ENCODE measurements around the gene LCLAT1.

The LCLAT1 gene

DNA sequence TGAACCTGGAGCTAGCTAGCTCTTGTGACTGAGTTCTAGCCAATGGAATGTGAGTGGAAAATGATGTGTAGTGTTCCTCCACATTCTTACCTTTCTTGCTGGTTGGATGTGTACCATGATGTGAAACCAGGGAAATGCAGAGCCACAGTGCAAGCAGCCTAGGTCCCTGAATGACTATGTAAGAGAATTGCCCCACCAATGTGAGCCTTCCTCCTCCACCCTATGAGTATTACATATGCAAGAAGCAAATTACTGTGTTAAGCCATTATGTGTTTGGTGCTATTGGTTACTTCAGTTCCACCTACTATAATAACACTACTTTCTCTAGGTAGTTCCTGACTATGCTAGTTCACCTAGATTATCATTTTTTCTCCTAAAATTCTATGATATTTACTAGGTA is 39.6 kb downstream of the LCLAT1 start:
- Histone ChIP-seq H3K4me1 (ENCODE audit: insufficient read depth, low read length, severe bottlenecking) (no peaks in the 10 kb centered on the region), H3K79me2 (ENCODE audit: insufficient read depth, low read length) (peaks cover 5% of the 10 kb centered on the region; the same call in 1 of the 2 replicates), H3K27ac (ENCODE audit: low read depth, low read length, poor library complexity, severe bottlenecking) (no peak overlapping the region), H3F3A (ENCODE audit: insufficient read depth, low read length) (no peaks in the 10 kb centered on the region), H2AFZ (ENCODE audit: low read length) (no peak overlapping the region), H3K9me3 (ENCODE audit: low read length) (no peaks in the 10 kb centered on the region), H3K4me2 (ENCODE audit: low read length) (no peak overlapping the region), H3K4me3 (ENCODE audit: low read depth, low read length, poor library complexity, severe bottlenecking) (no peak overlapping the region), H3K9ac (ENCODE audit: low read length) (no peak overlapping the region), H3K9me2 (ENCODE audit: low read depth, low read length) (no peaks in the 10 kb centered on the region), H3K36me3 (ENCODE audit: insufficient read depth, low read length) (no peaks in the 10 kb centered on the region), H4K20me1 (ENCODE audit: insufficient read depth, low read length) (no peaks in the 10 kb centered on the region), H3K27me3 (ENCODE audit: insufficient read depth, low read length) (no peaks in the 10 kb centered on the region)
- TF ChIP-seq, protein P1, sequence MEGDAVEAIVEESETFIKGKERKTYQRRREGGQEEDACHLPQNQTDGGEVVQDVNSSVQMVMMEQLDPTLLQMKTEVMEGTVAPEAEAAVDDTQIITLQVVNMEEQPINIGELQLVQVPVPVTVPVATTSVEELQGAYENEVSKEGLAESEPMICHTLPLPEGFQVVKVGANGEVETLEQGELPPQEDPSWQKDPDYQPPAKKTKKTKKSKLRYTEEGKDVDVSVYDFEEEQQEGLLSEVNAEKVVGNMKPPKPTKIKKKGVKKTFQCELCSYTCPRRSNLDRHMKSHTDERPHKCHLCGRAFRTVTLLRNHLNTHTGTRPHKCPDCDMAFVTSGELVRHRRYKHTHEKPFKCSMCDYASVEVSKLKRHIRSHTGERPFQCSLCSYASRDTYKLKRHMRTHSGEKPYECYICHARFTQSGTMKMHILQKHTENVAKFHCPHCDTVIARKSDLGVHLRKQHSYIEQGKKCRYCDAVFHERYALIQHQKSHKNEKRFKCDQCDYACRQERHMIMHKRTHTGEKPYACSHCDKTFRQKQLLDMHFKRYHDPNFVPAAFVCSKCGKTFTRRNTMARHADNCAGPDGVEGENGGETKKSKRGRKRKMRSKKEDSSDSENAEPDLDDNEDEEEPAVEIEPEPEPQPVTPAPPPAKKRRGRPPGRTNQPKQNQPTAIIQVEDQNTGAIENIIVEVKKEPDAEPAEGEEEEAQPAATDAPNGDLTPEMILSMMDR (IDR thresholded peaks at IDR 0.05; ENCODE audit: low read length): no peak
- TF ChIP-seq EZH2 (IDR thresholded peaks at IDR 0.05; ENCODE audit: borderline replicate concordance, low read length): no peak

- TF ChIP-seq, protein P1 (IDR thresholded peaks at IDR 0.05; ENCODE audit: low read length): no peak
- TF ChIP-seq EZH2 (IDR thresholded peaks at IDR 0.05; ENCODE audit: borderline replicate concordance, low read length): no peak
- Histone ChIP-seq H3K9ac (ENCODE audit: low read length) (no peak overlapping the region), H3K27me3 (ENCODE audit: insufficient read depth, low read length) (no peaks in the 10 kb centered on the region), H3K9me3 (ENCODE audit: low read length) (no peaks in the 10 kb centered on the region), H3F3A (ENCODE audit: insufficient read depth, low read length) (no peaks in the 10 kb centered on the region), H3K79me2 (ENCODE audit: insufficient read depth, low read length) (peaks cover 5% of the 10 kb centered on the region; the same call in 1 of the 2 replicates), H2AFZ (ENCODE audit: low read length) (no peak overlapping the region), H3K9me2 (ENCODE audit: low read depth, low read length) (no peaks in the 10 kb centered on the region), H4K20me1 (ENCODE audit: insufficient read depth, low read length) (no peaks in the 10 kb centered on the region), H3K36me3 (ENCODE audit: insufficient read depth, low read length) (no peaks in the 10 kb centered on the region), H3K4me1 (ENCODE audit: insufficient read depth, low read length, severe bottlenecking) (no peaks in the 10 kb centered on the region), H3K4me2 (ENCODE audit: low read length) (no peak overlapping the region), H3K27ac (ENCODE audit: low read depth, low read length, poor library complexity, severe bottlenecking) (no peak overlapping the region), H3K4me3 (ENCODE audit: low read depth, low read length, poor library complexity, severe bottlenecking) (no peak overlapping the region)
These were observed 40.6 kb downstream of the LCLAT1 start for GRCh38 chr2:30487603-30488002.

DNA sequence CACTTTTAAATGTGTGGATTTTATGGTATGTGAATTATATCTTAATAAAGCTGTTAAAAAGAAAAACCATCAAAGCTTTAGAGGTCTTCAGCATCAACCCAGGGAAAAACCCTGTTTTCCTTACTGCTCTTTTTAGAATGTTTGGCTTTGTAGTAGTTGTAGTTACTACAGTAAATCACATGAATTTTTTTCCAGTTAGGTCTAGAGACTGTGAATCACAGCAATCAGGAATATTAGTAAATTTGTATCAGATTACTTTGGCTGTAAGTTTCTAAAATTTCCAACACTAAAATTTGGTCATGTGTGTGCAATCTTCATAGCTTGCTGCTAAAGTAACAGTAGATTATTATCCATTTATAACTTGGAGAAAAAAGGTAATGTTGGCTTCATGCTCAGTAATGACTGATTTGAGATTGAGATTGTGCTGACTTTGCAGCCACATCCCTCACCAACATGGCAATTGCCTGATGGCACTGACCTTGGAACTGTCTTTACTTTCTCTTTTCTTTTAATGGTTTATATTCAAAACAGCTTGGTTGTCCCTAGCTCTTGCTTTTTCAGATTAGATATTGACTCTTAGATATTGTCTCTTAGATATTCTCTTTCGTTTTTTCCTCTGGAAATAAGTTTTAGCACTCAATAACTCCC is 41.1 kb downstream of the LCLAT1 start:
- Histone ChIP-seq H2AFZ (ENCODE audit: low read length) (no peak overlapping the region), H3K4me3 (ENCODE audit: low read depth, low read length, poor library complexity, severe bottlenecking) (no peak overlapping the region), H3K79me2 (ENCODE audit: insufficient read depth, low read length) (peaks cover 5% of the 10 kb centered on the region; the same call in 1 of the 2 replicates), H3K9me2 (ENCODE audit: low read depth, low read length) (no peaks in the 10 kb centered on the region), H3F3A (ENCODE audit: insufficient read depth, low read length) (no peaks in the 10 kb centered on the region), H4K20me1 (ENCODE audit: insufficient read depth, low read length) (no peaks in the 10 kb centered on the region), H3K4me1 (ENCODE audit: insufficient read depth, low read length, severe bottlenecking) (no peaks in the 10 kb centered on the region), H3K9ac (ENCODE audit: low read length) (no peak overlapping the region), H3K27ac (ENCODE audit: low read depth, low read length, poor library complexity, severe bottlenecking) (no peak overlapping the region), H3K4me2 (ENCODE audit: low read length) (no peak overlapping the region), H3K9me3 (ENCODE audit: low read length) (no peaks in the 10 kb centered on the region), H3K27me3 (ENCODE audit: insufficient read depth, low read length) (no peaks in the 10 kb centered on the region), H3K36me3 (ENCODE audit: insufficient read depth, low read length) (no peaks in the 10 kb centered on the region)
- TF ChIP-seq, protein P1 (IDR thresholded peaks at IDR 0.05; ENCODE audit: low read length): no peak
- no peak for TF ChIP-seq EZH2 (IDR thresholded peaks at IDR 0.05; ENCODE audit: borderline replicate concordance, low read length)

Data from OCI-LY1 (cell line).